Measurements from ENCODE around the gene XAGE1B.
"Not testable (repeated sequence)": the region's sequence is repeated elsewhere in the genome, so short reads cannot be mapped to it uniquely, and the experiment has no call there.

XAGE1B gene

GRCh38 chrX:52516987-52517325 lies at the start of gene XAGE1B:
Gene XAGE1B, minus strand, starts transcription at chrX:52517063. Its CDS starts 1,536 bp downstream, at chrX:52515527.
- not testable (repeated sequence) for DNase-seq

GRCh38 chrX:52563105-52563504 lies 46.2 kb upstream of the XAGE1B start:
- DNase-seq: no peak

- no peak for DNase-seq
These were observed 41.3 kb upstream of the XAGE1B start for GRCh38 chrX:52558140-52558539.

GRCh38 chrX:52556741-52557140 lies 39.9 kb upstream of the XAGE1B start:
- DNase-seq: no peak

- DNase-seq: no peak
These were observed 37.3 kb upstream of the XAGE1B start for GRCh38 chrX:52553995-52554642.

GRCh38 chrX:52548769-52549168 lies 31.9 kb upstream of the XAGE1B start:
- DNase-seq: not testable (repeated sequence)

- no peak for DNase-seq
These were observed 27.4 kb upstream of the XAGE1B start for GRCh38 chrX:52544147-52544840.

GRCh38 chrX:52542311-52542710 lies 25.4 kb upstream of the XAGE1B start:
- DNase-seq: no peak

- DNase-seq: not testable (repeated sequence)
These were observed 24.2 kb upstream of the XAGE1B start for GRCh38 chrX:52541051-52541450.

GRCh38 chrX:52516110-52516986 lies 515 bp downstream of the XAGE1B start:
- DNase-seq: not testable (repeated sequence)

- not testable (repeated sequence) for DNase-seq
These were observed 5.7 kb downstream of the XAGE1B start for GRCh38 chrX:52511126-52511525.

GRCh38 chrX:52509916-52510315 lies 6.9 kb downstream of the XAGE1B start:
- DNase-seq: no peak

GRCh38 chrX:52507331-52507730 lies 9.5 kb downstream of the XAGE1B start:
- DNase-seq: no peak

GRCh38 chrX:52504551-52504950 lies 12.3 kb downstream of the XAGE1B start:
- DNase-seq: no peak

- DNase-seq: not testable (repeated sequence)
These were observed 15.5 kb downstream of the XAGE1B start for GRCh38 chrX:52501362-52501761.

- not testable (repeated sequence) for DNase-seq
These were observed 20.5 kb downstream of the XAGE1B start for GRCh38 chrX:52496419-52496772.

GRCh38 chrX:52495545-52496418 lies 21.1 kb downstream of the XAGE1B start, which contains the start of gene XAGE1A:
Gene XAGE1A, plus strand, starts transcription at chrX:52495808. Its CDS starts 1,554 bp downstream, at chrX:52497362.
- not testable (repeated sequence) for DNase-seq

GRCh38 chrX:52471301-52471700 lies 45.6 kb downstream of the XAGE1B start:
- not testable (repeated sequence) for DNase-seq

Data from SIG-M5 (cell line).